ENCODE measurements around the gene SH3PXD2A.

DNA sequence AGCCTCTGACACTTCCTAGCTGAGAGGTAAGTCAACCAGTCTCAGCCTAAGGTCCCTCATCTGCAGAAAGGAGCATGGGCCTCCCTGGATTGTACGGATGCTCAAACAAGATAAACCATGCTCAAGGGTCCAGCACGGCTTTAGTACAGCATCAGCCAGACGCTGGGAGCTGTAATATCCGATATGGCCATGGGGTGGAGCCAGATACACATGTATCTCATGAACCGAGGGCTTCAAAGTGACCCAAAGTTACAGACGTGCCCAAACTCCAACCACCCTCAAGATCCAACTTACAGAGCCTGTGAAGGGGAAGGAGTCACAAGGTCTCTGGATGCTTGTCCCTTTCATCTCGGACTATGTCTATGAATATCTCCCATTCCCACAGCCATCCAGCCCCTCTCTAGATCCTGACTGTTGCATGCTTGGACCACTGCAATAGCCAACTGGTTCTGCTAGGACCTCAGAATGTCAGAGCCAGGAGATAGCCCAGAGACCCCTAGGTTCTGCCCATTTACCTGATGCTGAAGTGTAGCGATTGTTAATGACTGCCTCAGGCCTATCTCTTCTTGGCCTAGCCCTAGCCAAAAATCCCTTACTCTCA is 142.4 kb downstream of the SH3PXD2A start:
- TF ChIP-seq, protein P1, sequence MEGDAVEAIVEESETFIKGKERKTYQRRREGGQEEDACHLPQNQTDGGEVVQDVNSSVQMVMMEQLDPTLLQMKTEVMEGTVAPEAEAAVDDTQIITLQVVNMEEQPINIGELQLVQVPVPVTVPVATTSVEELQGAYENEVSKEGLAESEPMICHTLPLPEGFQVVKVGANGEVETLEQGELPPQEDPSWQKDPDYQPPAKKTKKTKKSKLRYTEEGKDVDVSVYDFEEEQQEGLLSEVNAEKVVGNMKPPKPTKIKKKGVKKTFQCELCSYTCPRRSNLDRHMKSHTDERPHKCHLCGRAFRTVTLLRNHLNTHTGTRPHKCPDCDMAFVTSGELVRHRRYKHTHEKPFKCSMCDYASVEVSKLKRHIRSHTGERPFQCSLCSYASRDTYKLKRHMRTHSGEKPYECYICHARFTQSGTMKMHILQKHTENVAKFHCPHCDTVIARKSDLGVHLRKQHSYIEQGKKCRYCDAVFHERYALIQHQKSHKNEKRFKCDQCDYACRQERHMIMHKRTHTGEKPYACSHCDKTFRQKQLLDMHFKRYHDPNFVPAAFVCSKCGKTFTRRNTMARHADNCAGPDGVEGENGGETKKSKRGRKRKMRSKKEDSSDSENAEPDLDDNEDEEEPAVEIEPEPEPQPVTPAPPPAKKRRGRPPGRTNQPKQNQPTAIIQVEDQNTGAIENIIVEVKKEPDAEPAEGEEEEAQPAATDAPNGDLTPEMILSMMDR (IDR thresholded peaks at IDR 0.05): peak; percentile 87 to 96 (median 95)
- TF ChIP-seq POLR2A (IDR thresholded peaks at IDR 0.05): no peak
